ENCODE results near the gene ANKRD2.
"Not testable (repeated sequence)": the region's sequence is repeated elsewhere in the genome, so short reads cannot be mapped to it uniquely, and the experiment has no call there.

Gene ANKRD2

DNA sequence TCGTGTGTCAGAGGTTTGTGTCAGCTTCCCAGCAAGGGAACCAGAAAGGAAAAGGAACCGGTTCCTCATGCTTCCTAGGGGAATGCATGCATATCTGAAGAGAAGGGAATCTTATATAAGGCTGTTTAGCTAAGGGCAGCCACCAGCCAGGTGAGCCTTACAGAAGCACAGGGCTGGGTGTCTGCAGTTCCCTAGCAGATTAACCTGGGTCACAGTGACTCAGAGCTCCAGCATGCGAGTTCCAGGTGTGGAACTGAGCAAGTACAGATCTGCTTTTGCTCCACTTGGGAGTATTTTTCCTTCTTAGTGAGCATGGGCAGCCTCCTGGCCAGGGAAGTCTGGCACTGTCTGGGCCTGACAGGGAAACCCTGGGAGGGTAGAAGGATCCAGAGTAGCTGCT, 957 bp upstream of the ANKRD2 start:
- DNase-seq (ENCODE audit: low read depth in 2 of 2), result no peak

DNA sequence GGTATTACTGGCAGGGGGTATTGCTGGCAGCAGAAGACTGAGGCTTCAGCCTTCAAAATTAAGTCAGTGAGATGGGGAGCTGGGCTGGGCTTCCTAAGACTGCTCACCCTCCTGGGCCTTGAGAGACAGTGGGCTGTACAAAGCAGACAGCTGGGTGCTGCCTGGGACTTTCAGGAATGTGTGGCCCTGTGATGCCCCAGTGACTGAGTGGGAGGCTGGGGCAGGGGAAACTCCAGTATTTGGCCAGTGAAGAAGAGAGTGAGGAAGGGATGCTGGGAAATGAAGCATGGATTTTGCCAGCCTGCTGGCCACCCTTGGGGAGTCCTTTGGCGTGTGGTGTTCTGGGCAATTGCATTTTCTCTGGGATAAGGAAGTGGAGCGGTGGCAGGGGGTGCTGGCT, 442 bp downstream of the ANKRD2 start:
- no peak for DNase-seq (ENCODE audit: low read depth in 2 of 2)

DNA sequence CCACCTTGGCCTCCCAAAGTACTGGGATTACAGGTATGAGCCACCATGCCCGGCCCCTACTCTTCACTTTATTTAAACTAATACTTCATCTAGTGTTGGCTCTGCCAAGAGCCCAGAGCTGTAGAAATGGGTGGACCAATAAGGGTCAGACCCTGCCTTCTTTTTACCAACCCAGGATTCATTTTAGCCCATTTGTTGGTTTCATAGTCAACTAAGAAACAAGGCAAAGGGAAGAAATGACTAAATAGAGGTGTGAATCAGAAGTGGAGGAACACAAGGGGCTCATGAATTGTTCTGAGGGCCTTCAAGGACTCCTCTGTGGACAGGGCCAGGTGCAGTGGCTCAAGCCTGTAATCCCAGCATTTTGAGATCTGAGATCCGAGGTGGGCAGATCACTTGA, 1.1 kb downstream of the ANKRD2 start:
- no peak for DNase-seq (ENCODE audit: low read depth in 2 of 2)

GRCh38 chr10:97574374-97575126, 2.0 kb downstream of the ANKRD2 start:
- no peak for DNase-seq (ENCODE audit: low read depth in 2 of 2)

- no peak for DNase-seq (ENCODE audit: low read depth in 2 of 2)
Observed at GRCh38 chr10:97575127-97575668, 2.6 kb downstream of the ANKRD2 start.

DNA sequence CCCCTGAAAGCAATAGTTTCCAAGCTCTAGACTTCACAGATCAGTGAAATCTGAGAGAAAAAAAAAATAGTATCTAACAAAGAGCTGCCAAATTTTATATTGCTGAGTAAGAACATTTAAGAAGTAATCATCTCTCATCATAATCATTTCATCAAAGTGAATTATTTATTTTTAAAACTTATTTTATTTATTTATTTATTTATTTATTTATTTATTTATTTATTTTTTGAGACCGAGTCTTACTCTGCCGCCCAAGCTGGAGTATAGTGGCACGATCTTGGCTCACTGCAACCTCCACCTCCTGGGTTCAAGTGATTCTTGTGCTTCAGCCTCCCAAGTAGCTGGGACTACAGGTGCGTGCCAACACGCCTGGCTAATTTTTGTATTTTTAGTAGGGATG, 3.9 kb downstream of the ANKRD2 start:
- DNase-seq (ENCODE audit: low read depth in 2 of 2), result not testable (repeated sequence)

GRCh38 chr10:97577701-97578100, 5.1 kb downstream of the ANKRD2 start:
- no peak for DNase-seq (ENCODE audit: low read depth in 2 of 2)

GRCh38 chr10:97578171-97578844, 5.7 kb downstream of the ANKRD2 start:
- DNase-seq (ENCODE audit: low read depth in 2 of 2), result no peak

- DNase-seq (ENCODE audit: low read depth in 2 of 2), result no peak
Observed at GRCh38 chr10:97580421-97581367, 8.1 kb downstream of the ANKRD2 start.

DNA sequence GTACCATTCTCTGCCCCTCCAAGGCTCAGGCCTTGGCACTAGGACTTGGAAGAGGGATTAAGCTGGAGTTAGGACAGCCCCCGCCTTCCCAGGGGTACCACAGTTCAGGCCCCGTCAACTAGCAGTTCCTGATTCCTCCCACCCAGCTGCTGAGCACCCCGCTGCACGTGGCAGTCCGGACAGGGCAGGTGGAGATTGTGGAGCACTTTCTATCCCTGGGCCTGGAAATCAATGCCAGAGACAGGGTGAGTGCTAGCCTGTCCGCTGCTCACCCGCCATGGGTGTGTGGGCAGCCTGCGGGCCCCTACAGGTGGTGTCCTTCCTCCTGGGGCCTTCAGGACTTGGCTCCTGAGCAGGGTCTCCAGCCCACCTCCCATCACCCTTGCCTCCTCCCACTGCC, 9.6 kb downstream of the ANKRD2 start:
- no peak for DNase-seq (ENCODE audit: low read depth in 2 of 2)

- DNase-seq (ENCODE audit: low read depth in 2 of 2), result no peak
Observed at GRCh38 chr10:97583476-97583875, 10.9 kb downstream of the ANKRD2 start.

DNA sequence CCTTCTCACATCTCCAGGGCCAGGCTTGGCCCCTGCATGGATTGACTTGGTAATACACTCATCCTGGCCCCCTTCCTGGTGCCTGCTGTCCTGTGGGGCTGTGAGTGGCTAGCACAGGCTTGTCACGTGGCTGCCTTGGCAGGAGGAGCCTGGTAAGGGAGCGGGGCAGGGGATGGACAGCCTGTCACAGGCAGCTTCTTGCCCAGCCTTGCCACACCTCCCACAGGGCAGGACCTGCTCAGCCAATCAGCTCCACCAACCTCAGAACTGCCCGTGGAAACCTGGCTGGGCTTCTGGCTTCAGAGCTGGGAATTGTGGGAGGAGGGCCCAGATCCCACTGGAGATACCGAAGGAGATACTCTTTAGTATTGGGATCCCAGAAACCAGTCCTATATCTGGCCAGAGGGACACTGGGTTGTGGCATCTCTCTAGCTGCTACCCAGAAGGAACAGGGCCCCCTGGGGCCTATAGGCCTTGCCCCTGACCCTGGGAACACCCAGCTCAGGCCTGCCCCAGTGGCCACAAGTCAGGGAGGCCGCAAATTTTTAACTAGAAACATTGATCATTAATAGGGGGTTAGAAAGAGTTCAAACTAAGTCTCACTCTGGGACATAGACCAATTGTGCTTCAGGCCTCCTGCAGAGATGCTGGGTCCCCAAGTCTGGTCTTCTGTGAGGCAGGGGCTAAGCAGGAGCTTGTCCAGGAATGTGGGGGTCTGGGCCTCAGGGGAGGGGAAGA, 11.7 kb downstream of the ANKRD2 start, which contains the start of gene HOGA1:
Gene HOGA1, plus strand, starts transcription at position 330 of the 738 bp plus-strand sequence. Its CDS starts 315 bp downstream, at position 645.
- no peak for DNase-seq (ENCODE audit: low read depth in 2 of 2)

DNA sequence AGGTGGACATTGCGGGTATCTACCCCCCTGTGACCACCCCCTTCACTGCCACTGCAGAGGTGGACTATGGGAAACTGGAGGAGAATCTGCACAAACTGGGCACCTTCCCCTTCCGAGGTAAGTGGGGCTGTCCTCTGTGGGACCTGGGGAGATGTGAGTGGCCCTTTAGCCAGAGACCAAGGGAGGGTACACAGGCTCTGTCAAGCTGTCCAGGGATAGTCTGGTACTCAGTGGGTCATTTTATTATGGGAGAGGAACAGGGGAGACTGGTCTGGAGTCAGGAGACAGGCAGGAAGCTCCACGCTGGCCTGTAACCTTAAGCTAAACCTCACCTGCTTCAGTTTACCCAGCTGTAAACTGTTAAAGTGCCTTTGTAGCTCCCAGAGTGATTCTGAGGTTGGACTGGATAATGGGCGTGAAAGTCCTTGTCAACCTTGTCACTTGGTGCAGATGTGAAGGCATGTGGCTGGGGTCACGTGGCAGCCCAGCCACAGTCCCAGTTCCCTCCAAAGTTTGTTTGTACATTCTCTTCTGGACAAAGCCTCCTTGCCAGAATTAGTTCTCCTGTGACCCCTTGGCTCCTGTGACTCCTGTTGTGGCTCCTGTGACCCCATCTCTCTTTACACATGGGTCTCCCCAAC, 12.3 kb downstream of the ANKRD2 start:
- DNase-seq (ENCODE audit: low read depth in 2 of 2), result no peak

- no peak for DNase-seq (ENCODE audit: low read depth in 2 of 2)
Observed at GRCh38 chr10:97585439-97585811, 12.8 kb downstream of the ANKRD2 start.

DNA sequence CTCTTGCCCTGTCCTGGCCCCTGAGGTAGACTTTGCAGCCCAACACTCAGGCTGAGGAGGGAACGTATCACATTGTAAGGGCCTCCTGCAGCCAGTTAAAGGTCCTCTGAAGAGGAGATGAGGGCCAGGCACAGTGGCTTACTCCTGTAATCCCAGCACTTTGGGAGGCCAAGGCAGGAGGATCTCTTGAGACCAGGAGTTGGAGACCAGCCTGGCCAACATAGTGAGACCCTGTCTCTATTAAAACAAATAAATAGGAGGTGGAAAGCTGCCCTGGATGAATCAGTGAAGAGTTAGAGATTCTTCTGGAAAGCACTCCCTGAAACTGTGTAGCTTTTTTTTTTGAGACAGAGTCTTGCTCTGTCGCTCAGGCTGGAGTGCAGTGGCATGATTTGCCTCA, 14.6 kb downstream of the ANKRD2 start:
- DNase-seq (ENCODE audit: low read depth in 2 of 2), result no peak

GRCh38 chr10:97589479-97589878, 16.9 kb downstream of the ANKRD2 start, which contains the start of gene C10orf62:
Gene C10orf62 (plus strand): TSS chr10:97589721. CDS start chr10:97589898, 177 bp downstream.
- DNase-seq (ENCODE audit: low read depth in 2 of 2), result no peak

- DNase-seq (ENCODE audit: low read depth in 2 of 2), result no peak
Observed at GRCh38 chr10:97590082-97590747, 17.6 kb downstream of the ANKRD2 start.

DNA sequence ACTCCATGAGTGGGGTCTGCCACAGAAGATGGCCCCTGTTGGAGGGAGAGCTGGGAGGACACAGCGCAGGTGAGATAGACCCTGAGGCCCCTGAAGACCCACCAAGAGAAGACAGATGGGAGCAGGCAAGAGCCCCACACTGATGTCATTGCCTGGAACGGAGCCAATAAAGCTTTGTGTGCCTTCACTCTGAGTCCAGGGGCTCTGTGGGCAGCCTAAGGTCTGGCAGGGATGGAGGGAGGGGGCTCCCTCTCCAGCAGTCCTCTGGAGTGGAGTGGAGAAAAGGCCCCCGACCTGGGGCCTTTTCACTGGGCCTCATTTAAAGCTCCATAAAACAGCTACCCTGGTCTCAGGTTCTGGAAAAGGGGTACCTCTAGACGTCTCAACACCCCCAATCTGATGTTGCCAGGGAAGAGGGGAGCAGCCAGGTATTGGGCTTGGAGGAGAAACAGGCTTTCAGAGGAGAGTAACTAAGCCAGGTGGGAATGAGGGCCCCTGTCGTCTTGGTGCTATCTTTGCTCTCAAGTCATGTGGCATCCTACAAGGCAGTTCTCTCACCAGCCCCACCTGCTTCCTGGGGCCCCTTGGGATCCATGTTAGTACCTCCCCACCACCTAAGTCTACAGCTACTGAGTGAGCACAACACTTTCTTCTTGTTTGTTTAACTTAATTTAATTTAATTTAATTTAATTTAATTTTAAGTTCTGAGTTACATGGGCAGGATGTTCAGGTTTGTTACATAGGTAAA, 18.3 kb downstream of the ANKRD2 start:
- no peak for DNase-seq (ENCODE audit: low read depth in 2 of 2)

DNA sequence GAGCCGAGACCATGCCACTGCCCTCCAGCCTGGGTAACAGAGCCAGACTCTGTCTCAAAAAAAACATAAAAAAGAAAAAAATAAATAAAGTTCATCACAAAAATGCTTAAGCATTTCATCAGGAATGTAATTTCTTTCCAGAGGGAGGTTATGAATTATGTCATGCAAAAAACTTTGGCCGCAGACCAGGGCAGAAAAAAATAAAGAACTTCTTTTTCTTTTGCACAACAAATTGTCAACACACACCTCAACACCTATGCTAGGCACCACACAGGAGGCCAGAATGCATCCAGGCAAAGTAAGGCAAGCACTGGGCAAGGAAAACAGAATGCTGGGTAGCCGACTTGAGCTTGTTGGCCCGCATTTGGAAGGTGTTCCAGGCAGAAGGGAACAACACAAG, 20.8 kb downstream of the ANKRD2 start:
- no peak for DNase-seq (ENCODE audit: low read depth in 2 of 2)

Data from stimulated activated CD4-positive, alpha-beta T cell treated with anti-CD3 and anti-CD28 coated beads, Interleukin-12 subunit alpha, Interleukin-12 subunit beta, amount 100 ng/mL, for 24 hours (primary cell).